Thyroid gland (tissue), 4 donors: ENCODE data around the gene TOLLIP.

Experiments used
- POLR2A ChIP-seq, 2 donors: fragments of 450-650 bp; IDR thresholded peaks; one replicate each; pipeline ENCODE4 v1.6.1; 2017; ENCODE audit warnings: antibody characterized with exemption in 2 of 2, mild to moderate bottlenecking in 2 of 2, moderate library complexity in 1 of 2
- TF ChIP-seq, protein P1 (sequence below), 6 experiments: fragments of 200-600 bp in 3 of 6; fragments of 450-650 bp in 3 of 6; sonication (generic) in 3 of 6; IDR thresholded peaks; one replicate each; pipeline ENCODE4 v1.5.1; 2016 to 2019; ENCODE audit warnings: antibody characterized with exemption in 6 of 6, mild to moderate bottlenecking in 2 of 6, inconsistent platforms in 1 of 6, moderate library complexity in 1 of 6

DNA sequence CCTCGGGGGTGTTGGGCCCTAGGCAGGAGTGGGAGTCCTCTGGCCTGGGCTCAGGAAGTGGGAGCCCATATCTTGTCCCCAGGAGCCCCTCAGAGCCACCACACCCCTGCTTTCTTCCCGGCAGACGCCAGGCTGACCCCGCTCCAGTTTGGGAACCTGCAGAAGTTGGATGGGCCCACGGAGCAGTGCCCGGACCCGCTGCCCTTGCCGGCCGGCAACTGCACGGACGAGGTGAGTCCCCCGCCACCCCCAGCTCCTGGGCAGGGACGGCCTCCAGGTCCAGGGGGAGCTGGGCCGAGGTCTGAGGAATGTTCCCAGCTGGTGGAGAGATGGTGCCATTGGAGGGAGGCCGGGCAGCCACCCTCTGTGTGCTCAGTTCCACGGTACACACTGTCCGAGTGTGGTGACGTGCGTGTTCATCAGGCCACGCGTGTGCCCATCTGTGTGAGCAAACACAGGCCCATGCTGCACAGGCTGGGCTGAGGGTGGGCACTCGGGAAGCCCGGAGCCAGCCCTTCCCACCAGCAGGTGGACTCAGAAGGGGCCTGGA lies 81.8 kb downstream of the TOLLIP start:
- TF ChIP-seq POLR2A (IDR thresholded peaks at IDR 0.05), result no peak
- TF ChIP-seq, protein P1, sequence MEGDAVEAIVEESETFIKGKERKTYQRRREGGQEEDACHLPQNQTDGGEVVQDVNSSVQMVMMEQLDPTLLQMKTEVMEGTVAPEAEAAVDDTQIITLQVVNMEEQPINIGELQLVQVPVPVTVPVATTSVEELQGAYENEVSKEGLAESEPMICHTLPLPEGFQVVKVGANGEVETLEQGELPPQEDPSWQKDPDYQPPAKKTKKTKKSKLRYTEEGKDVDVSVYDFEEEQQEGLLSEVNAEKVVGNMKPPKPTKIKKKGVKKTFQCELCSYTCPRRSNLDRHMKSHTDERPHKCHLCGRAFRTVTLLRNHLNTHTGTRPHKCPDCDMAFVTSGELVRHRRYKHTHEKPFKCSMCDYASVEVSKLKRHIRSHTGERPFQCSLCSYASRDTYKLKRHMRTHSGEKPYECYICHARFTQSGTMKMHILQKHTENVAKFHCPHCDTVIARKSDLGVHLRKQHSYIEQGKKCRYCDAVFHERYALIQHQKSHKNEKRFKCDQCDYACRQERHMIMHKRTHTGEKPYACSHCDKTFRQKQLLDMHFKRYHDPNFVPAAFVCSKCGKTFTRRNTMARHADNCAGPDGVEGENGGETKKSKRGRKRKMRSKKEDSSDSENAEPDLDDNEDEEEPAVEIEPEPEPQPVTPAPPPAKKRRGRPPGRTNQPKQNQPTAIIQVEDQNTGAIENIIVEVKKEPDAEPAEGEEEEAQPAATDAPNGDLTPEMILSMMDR (IDR thresholded peaks at IDR 0.05), result no peak
